ENCODE results near the gene TMEM245. TPM values are rescaled to one million over a fixed set of nuclear protein-coding genes. Genes with fewer than 3 reads are reported as not detected.
A peak's percentile ranks its signal among the peaks of the same experiment; 100 is the strongest.

Gene TMEM245
- total RNA-seq, 1 experiment from 2014 or later = 34.8 TPM

DNA sequence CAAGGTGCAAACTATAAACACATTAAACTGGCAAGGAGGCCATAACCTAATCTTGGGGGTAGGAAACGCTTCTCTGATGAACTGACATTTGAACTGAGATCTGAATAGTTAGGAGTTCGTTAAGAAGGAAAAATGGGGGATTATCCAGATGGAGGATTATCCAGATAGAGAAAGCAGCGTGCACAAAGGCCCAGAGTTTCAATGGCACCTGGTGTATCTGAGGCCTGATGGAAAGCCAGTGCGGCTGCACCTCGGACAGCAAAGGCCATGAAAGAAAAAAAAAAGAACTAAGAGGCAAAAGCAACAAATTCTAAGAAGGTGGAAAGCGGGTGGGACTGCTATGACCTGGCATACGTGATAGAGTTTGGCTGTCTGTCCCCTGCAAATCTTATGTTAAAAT is 93.4 kb downstream of the TMEM245 start:
- Histone ChIP-seq H3K9ac (ENCODE audit: low read length) (no peak overlapping the region), H2AFZ (ENCODE audit: low read depth, low read length, poor library complexity, severe bottlenecking) (no peak overlapping the region), H3K4me2 (ENCODE audit: low read length) (no peak overlapping the region), H3K9me3 (ENCODE audit: control insufficient read depth in 1 of 2, insufficient read depth in 1 of 2, low read depth in 1 of 2, low read length in 2 of 2) (no peaks in the 10 kb centered on the region), H3K9me2 (ENCODE audit: insufficient read depth) (no peaks in the 10 kb centered on the region), H3K27ac (ENCODE audit: low read depth, low read length) (no peak overlapping the region), H3K4me3 (replicated peaks in 1 of 2; ENCODE audit: low read depth in 1 of 2, low read length in 2 of 2) (no peak overlapping the region), H3K79me2 (ENCODE audit: insufficient read depth, low read length) (peaks cover 5% of the 10 kb centered on the region; the same call in 1 of the 2 replicates), H4K20me1 (ENCODE audit: insufficient read depth) (no peaks in the 10 kb centered on the region), H3K36me3 (ENCODE audit: control insufficient read depth in 1 of 2, insufficient read depth in 2 of 2, low read length in 2 of 2) (peaks cover 0 to under 1% of the 10 kb centered on the region in 2 experiments; a peak in 1 of 4 replicates), H3K27me3 (ENCODE audit: insufficient read depth, low read length) (no peaks in the 10 kb centered on the region), H3K4me1 (ENCODE audit: control insufficient read depth in 1 of 2, insufficient read depth in 2 of 2, low read length in 2 of 2) (no peaks in the 10 kb centered on the region)
- ChIA-PET RAD21 (ENCODE audit: low non-redundant PET in 1 of 2, low total read pairs in 2 of 2, uncharacterized antibody in 2 of 2, unreplicated experiment in 2 of 2) (no interaction called here), POLR2A (no interaction called here), CTCF (no interaction called here)
- TF ChIP-seq EZH2phosphoT487 (IDR thresholded peaks at IDR 0.05; ENCODE audit: borderline replicate concordance) = no peak
- ATAC-seq = no peak
- no TSS peak for BruUV-seq (replicated peaks)
- no peak for DNase-seq (ENCODE audit: low read depth, low spot score)
- intact Hi-C loops (cut with micrococcal nuclease) = no loop called here

DNA sequence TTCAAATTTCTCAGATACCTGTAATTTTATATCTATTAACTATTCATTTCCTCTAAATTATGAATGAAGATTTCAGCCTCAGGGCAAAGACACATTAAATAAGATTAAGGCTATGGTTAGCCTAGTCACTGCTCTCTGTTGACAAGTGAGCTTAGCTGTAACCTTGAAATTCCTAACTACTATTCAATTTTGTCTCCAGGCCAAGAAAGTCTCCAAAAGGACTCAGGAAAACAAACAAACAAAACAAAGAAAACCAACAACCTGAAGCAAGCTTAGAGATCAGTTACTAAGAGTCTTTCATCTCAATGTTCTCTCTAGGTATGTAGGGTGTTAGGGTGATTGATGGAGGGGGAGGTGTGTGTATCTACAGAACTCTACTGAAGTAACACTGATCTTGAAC is 96.9 kb downstream of the TMEM245 start:
- Histone ChIP-seq H3K9ac (ENCODE audit: low read length) (no peak overlapping the region), H3K27me3 (ENCODE audit: insufficient read depth, low read length) (no peaks in the 10 kb centered on the region), H2AFZ (ENCODE audit: low read depth, low read length, poor library complexity, severe bottlenecking) (no peak overlapping the region), H3K36me3 (ENCODE audit: control insufficient read depth in 1 of 2, insufficient read depth in 2 of 2, low read length in 2 of 2) (peaks cover 3 to 6% of the 10 kb centered on the region in 2 experiments; a peak in 1 of 4 replicates), H3K27ac (ENCODE audit: low read depth, low read length) (no peak overlapping the region), H4K20me1 (ENCODE audit: insufficient read depth) (no peaks in the 10 kb centered on the region), H3K4me3 (replicated peaks in 1 of 2; ENCODE audit: low read depth in 1 of 2, low read length in 2 of 2) (no peak overlapping the region), H3K79me2 (ENCODE audit: insufficient read depth, low read length) (peaks cover 5% of the 10 kb centered on the region; the same call in 1 of the 2 replicates), H3K9me2 (ENCODE audit: insufficient read depth) (no peaks in the 10 kb centered on the region), H3K4me1 (ENCODE audit: control insufficient read depth in 1 of 2, insufficient read depth in 2 of 2, low read length in 2 of 2) (no peaks in the 10 kb centered on the region), H3K9me3 (ENCODE audit: control insufficient read depth in 1 of 2, insufficient read depth in 1 of 2, low read depth in 1 of 2, low read length in 2 of 2) (no peaks in the 10 kb centered on the region), H3K4me2 (ENCODE audit: low read length) (no peak overlapping the region)
- POLR2A ChIA-PET = no interaction called here
- TF ChIP-seq SIN3A (IDR thresholded peaks at IDR 0.05; ENCODE audit: low read depth) = no peak
- TF ChIP-seq, protein P1, sequence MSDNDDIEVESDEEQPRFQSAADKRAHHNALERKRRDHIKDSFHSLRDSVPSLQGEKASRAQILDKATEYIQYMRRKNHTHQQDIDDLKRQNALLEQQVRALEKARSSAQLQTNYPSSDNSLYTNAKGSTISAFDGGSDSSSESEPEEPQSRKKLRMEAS (IDR thresholded peaks at IDR 0.05) = no peak
- no peak for TF ChIP-seq SRF (IDR thresholded peaks at IDR 0.05; ENCODE audit: low read depth)
- no peak for TF ChIP-seq EZH2 (IDR thresholded peaks at IDR 0.05)
- TF ChIP-seq YY1 (IDR thresholded peaks at IDR 0.05; ENCODE audit: extremely low read depth, insufficient replicate concordance, low read depth, low read length) = no peak
- TF ChIP-seq TCF7L2 (IDR thresholded peaks at IDR 0.05; ENCODE audit: borderline replicate concordance, extremely low read depth, insufficient read depth, insufficient read length) = peak; percentile 47
- RAD21 ChIA-PET (ENCODE audit: low non-redundant PET in 1 of 2, low total read pairs in 2 of 2, uncharacterized antibody in 2 of 2, unreplicated experiment in 2 of 2) = no interaction called here
- no TSS peak for BruUV-seq (replicated peaks)
- CTCF ChIA-PET = no interaction called here
- intact Hi-C loops (cut with micrococcal nuclease) = no loop called here
- no peak for DNase-seq (ENCODE audit: low read depth, low spot score)
- ATAC-seq = no peak
